Epithelial cell of esophagus (primary cell): ENCODE measurements around the gene TIPRL.

Experiments used
- DNase-seq: peaks from one replicate; pipeline ENCODE4 v3.0.0; 2010; ENCODE audit warnings: low read depth
- H3K4me3 ChIP-seq: 2 replicates; pipeline ENCODE4 v1.5.1; 2011; ENCODE audit warnings: mild to moderate bottlenecking, low read length, control low read depth
- CTCF ChIP-seq: IDR thresholded peaks from 2 replicates; pipeline ENCODE4 v1.5.1; 2011; ENCODE audit warnings: low read depth, mild to moderate bottlenecking, low read length, control low read depth, inconsistent platforms; ENCODE audit not compliant: insufficient read depth; ENCODE audit errors: missing control alignments

Gene TIPRL

GRCh38 chr1:168223681-168224540 lies 45.1 kb downstream of the TIPRL start:
- no peak for TF ChIP-seq CTCF
- H3K4me3 ChIP-seq: no peak overlapping the region
- peak; percentile 62 for DNase-seq

- TF ChIP-seq CTCF: no peak
- peak overlapping the region; percentile 83 for H3K4me3 ChIP-seq
- no peak for DNase-seq
Measured at GRCh38 chr1:168224991-168225390, 46.2 kb downstream of the TIPRL start.

- no peak for TF ChIP-seq CTCF
- DNase-seq: peak; percentile 83
- peak within 1 kb of the TSS; percentile 83 for H3K4me3 ChIP-seq
Measured at GRCh38 chr1:168225476-168226190, 46.9 kb downstream of the TIPRL start, which contains the start of gene SFT2D2. Gene SFT2D2, plus strand, starts transcription at chr1:168226004. Its CDS starts 76 bp downstream, at chr1:168226080.

GRCh38 chr1:168227620-168228019 lies 48.9 kb downstream of the TIPRL start:
- peak; percentile 26 for DNase-seq
- TF ChIP-seq CTCF: no peak
- peak overlapping the region; percentile 83 for H3K4me3 ChIP-seq

GRCh38 chr1:168229893-168230292 lies 51.1 kb downstream of the TIPRL start:
- peak; percentile 85 for DNase-seq
- no peak overlapping the region for H3K4me3 ChIP-seq
- TF ChIP-seq CTCF: no peak

- no peak overlapping the region for H3K4me3 ChIP-seq
- no peak for TF ChIP-seq CTCF
Measured at GRCh38 chr1:168230709-168231108, 51.9 kb downstream of the TIPRL start.

More at GRCh38 chr1:168230709-168231108, 51.9 kb downstream of the TIPRL start:
- DNase-seq: no peak
